K562 (cell line): ENCODE data around the gene PDZK1IP1. TPM values are rescaled to one million over a fixed set of nuclear protein-coding genes. Genes with fewer than 3 reads are reported as not detected.

Source experiments
- CREBBP ChIP-seq: IDR thresholded peaks from one replicate; pipeline ENCODE4 v1.6.1; 2012; ENCODE audit warnings: low read depth, mild to moderate bottlenecking, control low read depth, inconsistent platforms, low read length
- EGR1 ChIP-seq: fragments of 450-650 bp; conservative IDR thresholded peaks from 2 replicates; pipeline ENCODE4 v1.6.1; 2017; ENCODE audit warnings: mild to moderate bottlenecking
- EP400 ChIP-seq: fragments of 450-650 bp; IDR thresholded peaks from 2 replicates; pipeline ENCODE4 v1.6.1; 2017; ENCODE audit warnings: antibody characterized with exemption, mild to moderate bottlenecking, moderate library complexity
- HDAC3 ChIP-seq: fragments of 450-650 bp; IDR thresholded peaks from 2 replicates; pipeline ENCODE4 v1.6.1; 2018; ENCODE audit warnings: borderline replicate concordance, mild to moderate bottlenecking, moderate library complexity; ENCODE audit not compliant: partially characterized antibody
- MCM7 ChIP-seq, 2 experiments: fragments of 450-650 bp; IDR thresholded peaks; 2 replicates each; pipeline ENCODE4 v1.6.1; 2016 to 2018
- PHF21A ChIP-seq: fragments of 450-650 bp; IDR thresholded peaks from 2 replicates; pipeline ENCODE4 v1.6.1; 2017; ENCODE audit warnings: low read depth, borderline replicate concordance
- RBM15 ChIP-seq: fragments of 200-400 bp; formaldehyde crosslinking; IDR thresholded peaks from 2 replicates; pipeline ENCODE4 v1.6.1; 2018; ENCODE audit warnings: mild to moderate bottlenecking, low read length, moderate library complexity; ENCODE audit not compliant: insufficient read depth
- SNRNP70 ChIP-seq: fragments of 200-400 bp; formaldehyde crosslinking; optimal IDR thresholded peaks from 2 replicates; pipeline ENCODE3; 2017; ENCODE audit warnings: low read depth, low read length
- TAF1 ChIP-seq: IDR thresholded peaks from 2 replicates; pipeline ENCODE4 v1.6.1; 2011; ENCODE audit warnings: mild to moderate bottlenecking, low read length, moderate library complexity; ENCODE audit not compliant: insufficient read depth, control insufficient read depth, severe bottlenecking; ENCODE audit errors: extremely low read depth
- XRCC5 ChIP-seq: fragments of 200-400 bp; formaldehyde crosslinking; IDR thresholded peaks from 2 replicates; pipeline ENCODE4 v1.6.1; 2017; ENCODE audit warnings: low read depth, mild to moderate bottlenecking, low read length
- ZNF311 ChIP-seq: fragments of 250-450 bp; sonication (Bioruptor Pico); IDR thresholded peaks from 2 replicates; pipeline ENCODE4 v1.4.0; 2020; ENCODE audit warnings: mild to moderate bottlenecking, moderate library complexity
- polyA plus RNA-seq, 8 experiments: library from polyadenylated mRNA; depleted of rRNA in 4 of 8; stranded (reverse) in 5 of 8; unstranded in 3 of 8; fragments of >200 nt; fragmentation: Nextera tagmentation in 2 of 8; fragmentation: Illumina TruSeq in 1 of 8; extraction: Ambion mirVana in 2 of 8; extraction: Trizol in 1 of 8; gene quantifications; 2 replicates each; pipeline versions ENCODE4 v1.2.1 to v1.2.3, GENCODE V29; 2011 to 2014; ENCODE audit warnings: inconsistent platforms in 1 of 8, missing spikeins in 1 of 8
- total RNA-seq, 7 experiments: library from RNA; depleted of rRNA in 6 of 7; stranded (reverse); fragments of >200 nt in 6 of 7; fragmentation: Illumina TruSeq in 2 of 7; extraction: Trizol in 2 of 7; gene quantifications; 2 replicates each; pipeline versions ENCODE4 v1.2.1 to v1.2.3, GENCODE V29; 2011 to 2021; ENCODE audit warnings: low replicate concordance in 1 of 7
- TF ChIP-seq, protein P1 (sequence below): conservative IDR thresholded peaks from 2 replicates; pipeline ENCODE4 v1.6.1; 2011; ENCODE audit warnings: low read depth, mild to moderate bottlenecking, low read length; ENCODE audit not compliant: control insufficient read depth
- TF ChIP-seq, protein P2 (sequence below): fragments of 200-400 bp; formaldehyde crosslinking; IDR thresholded peaks from 2 replicates; pipeline ENCODE4 v1.6.1; 2017; ENCODE audit warnings: mild to moderate bottlenecking, low read depth, low read length, moderate library complexity
- TF ChIP-seq, protein P3 (sequence below): fragments of 250-450 bp; sonication (Bioruptor Pico); IDR thresholded peaks from 2 replicates; pipeline ENCODE4 v1.4.0; 2020; ENCODE audit warnings: borderline replicate concordance
- TF ChIP-seq, protein P4 (sequence below): sonication (generic); formaldehyde crosslinking; IDR thresholded peaks from 2 replicates; pipeline ENCODE4 v1.8.1; 2023; ENCODE audit warnings: missing genetic modification reagents, mild to moderate bottlenecking, borderline replicate concordance

PDZK1IP1 gene
- total and polyA plus RNA-seq, 9 of the 15 experiments (the other 6 are each of a cell fraction or from before 2014, with no cell fraction given) = 0.17 to 0.68 (median 0.53) TPM; not detected in 2

DNA sequence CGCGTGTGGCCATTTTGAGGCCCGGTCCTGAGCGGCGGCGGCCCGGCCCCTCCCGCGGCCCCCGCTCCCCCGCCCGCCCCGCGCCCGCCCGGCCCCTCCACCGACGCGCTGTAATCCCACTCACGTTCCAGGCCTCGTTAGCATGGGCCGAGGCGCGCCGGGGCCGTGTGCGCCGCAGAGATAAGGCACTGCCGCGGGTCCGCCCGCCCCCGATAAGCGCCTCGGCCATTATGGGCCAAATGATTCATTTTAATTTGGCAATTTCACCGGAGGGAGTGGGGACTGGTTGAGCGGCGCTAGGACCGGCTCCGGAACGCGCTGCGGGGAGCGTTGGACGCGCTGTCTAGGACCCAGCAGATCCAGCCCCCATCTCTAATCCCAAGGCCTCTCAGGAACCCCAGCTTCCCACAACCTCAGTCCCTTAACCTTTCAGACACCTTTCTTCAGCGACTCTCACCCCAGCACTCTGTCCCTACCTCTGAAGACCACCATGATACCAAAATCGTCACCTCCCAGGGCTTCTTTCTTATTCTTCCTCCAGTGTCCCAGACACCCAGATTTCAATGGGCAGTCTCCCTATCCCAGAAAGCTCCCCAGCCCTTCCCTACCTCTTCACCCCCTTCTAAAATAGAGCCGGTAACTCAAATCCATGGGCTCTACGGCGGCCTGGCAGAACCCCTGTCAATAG is 42.5 kb upstream of the PDZK1IP1 start, which contains the start of gene TAL1 (continued):
- TF ChIP-seq SNRNP70 = no peak
- TF ChIP-seq, protein P1, sequence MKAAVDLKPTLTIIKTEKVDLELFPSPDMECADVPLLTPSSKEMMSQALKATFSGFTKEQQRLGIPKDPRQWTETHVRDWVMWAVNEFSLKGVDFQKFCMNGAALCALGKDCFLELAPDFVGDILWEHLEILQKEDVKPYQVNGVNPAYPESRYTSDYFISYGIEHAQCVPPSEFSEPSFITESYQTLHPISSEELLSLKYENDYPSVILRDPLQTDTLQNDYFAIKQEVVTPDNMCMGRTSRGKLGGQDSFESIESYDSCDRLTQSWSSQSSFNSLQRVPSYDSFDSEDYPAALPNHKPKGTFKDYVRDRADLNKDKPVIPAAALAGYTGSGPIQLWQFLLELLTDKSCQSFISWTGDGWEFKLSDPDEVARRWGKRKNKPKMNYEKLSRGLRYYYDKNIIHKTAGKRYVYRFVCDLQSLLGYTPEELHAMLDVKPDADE = peak; percentile 93
- TF ChIP-seq, protein P2, sequence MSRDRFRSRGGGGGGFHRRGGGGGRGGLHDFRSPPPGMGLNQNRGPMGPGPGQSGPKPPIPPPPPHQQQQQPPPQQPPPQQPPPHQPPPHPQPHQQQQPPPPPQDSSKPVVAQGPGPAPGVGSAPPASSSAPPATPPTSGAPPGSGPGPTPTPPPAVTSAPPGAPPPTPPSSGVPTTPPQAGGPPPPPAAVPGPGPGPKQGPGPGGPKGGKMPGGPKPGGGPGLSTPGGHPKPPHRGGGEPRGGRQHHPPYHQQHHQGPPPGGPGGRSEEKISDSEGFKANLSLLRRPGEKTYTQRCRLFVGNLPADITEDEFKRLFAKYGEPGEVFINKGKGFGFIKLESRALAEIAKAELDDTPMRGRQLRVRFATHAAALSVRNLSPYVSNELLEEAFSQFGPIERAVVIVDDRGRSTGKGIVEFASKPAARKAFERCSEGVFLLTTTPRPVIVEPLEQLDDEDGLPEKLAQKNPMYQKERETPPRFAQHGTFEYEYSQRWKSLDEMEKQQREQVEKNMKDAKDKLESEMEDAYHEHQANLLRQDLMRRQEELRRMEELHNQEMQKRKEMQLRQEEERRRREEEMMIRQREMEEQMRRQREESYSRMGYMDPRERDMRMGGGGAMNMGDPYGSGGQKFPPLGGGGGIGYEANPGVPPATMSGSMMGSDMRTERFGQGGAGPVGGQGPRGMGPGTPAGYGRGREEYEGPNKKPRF = no peak
- TF ChIP-seq HDAC3 = peak; percentile 90
- TF ChIP-seq MCM7 (IDR thresholded peaks at IDR 0.05) = no peak
- peak; percentile 76 for TF ChIP-seq TAF1
- TF ChIP-seq ZNF311 (CRISPR knock-in tag) = 0 out of 2 replicates have a peak, but pooled peaks have one; percentile 52
- TF ChIP-seq XRCC5 = no peak
- TF ChIP-seq EGR1 = peak; percentile 30
- TF ChIP-seq, protein P3, sequence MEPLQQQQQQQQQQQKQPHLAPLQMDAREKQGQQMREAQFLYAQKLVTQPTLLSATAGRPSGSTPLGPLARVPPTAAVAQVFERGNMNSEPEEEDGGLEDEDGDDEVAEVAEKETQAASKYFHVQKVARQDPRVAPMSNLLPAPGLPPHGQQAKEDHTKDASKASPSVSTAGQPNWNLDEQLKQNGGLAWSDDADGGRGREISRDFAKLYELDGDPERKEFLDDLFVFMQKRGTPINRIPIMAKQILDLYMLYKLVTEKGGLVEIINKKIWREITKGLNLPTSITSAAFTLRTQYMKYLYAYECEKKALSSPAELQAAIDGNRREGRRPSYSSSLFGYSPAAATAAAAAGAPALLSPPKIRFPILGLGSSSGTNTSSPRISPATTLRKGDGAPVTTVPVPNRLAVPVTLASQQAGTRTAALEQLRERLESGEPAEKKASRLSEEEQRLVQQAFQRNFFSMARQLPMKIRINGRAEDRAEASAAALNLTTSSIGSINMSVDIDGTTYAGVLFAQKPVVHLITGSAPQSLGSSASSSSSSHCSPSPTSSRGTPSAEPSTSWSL (CRISPR knock-in tag) = peak; percentile 11; the same call in 1 of the 2 replicates
- TF ChIP-seq, protein P4, sequence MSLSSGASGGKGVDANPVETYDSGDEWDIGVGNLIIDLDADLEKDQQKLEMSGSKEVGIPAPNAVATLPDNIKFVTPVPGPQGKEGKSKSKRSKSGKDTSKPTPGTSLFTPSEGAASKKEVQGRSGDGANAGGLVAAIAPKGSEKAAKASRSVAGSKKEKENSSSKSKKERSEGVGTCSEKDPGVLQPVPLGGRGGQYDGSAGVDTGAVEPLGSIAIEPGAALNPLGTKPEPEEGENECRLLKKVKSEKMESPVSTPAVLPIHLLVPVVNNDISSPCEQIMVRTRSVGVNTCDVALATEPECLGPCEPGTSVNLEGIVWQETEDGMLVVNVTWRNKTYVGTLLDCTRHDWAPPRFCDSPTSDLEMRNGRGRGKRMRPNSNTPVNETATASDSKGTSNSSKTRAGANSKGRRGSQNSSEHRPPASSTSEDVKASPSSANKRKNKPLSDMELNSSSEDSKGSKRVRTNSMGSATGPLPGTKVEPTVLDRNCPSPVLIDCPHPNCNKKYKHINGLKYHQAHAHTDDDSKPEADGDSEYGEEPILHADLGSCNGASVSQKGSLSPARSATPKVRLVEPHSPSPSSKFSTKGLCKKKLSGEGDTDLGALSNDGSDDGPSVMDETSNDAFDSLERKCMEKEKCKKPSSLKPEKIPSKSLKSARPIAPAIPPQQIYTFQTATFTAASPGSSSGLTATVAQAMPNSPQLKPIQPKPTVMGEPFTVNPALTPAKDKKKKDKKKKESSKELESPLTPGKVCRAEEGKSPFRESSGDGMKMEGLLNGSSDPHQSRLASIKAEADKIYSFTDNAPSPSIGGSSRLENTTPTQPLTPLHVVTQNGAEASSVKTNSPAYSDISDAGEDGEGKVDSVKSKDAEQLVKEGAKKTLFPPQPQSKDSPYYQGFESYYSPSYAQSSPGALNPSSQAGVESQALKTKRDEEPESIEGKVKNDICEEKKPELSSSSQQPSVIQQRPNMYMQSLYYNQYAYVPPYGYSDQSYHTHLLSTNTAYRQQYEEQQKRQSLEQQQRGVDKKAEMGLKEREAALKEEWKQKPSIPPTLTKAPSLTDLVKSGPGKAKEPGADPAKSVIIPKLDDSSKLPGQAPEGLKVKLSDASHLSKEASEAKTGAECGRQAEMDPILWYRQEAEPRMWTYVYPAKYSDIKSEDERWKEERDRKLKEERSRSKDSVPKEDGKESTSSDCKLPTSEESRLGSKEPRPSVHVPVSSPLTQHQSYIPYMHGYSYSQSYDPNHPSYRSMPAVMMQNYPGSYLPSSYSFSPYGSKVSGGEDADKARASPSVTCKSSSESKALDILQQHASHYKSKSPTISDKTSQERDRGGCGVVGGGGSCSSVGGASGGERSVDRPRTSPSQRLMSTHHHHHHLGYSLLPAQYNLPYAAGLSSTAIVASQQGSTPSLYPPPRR = peak; percentile 88; the same call in 1 of the 2 replicates
- no peak for TF ChIP-seq CREBBP
- peak; percentile 91 for TF ChIP-seq PHF21A
- TF ChIP-seq RBM15 = no peak
- no peak for TF ChIP-seq EP400
